ENCODE measurements around the gene PHF21A.

PHF21A gene

DNA sequence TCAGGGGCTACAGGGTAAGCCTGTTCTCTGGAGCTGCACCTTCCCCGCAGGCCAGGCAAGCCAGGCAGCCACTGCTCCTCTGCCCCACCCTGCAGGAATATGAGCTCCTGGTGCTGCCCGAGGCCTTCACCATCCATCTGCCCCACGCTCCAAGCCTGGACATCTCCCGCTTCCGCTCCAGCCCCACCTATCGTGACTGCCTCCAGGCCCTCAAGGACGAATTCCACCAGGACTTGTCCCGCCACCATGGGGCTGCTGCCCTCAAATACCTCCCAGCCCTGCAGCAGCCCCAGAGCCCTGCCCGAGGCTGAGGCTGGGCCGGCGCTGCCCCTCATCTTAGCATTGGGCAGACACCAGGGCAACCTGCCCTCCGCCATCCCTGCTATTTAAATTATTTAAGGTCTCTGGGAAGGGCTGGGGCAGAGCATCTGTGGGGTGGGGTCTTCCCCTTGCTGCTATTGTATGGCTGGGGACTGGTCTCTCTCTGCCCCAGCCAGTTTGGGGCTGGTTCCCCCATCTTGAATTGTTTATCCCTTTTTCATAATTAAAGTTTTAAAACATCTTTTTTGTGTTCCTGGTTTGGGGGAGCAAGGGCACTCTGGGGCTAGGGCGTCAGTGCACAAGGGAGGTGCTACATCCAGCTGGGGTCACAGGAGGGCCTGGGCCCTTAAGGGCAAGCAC lies 192.6 kb downstream of the PHF21A start:
- H3K9me3 ChIP-seq (ENCODE audit: control insufficient read depth in 2 of 2, low read length in 2 of 2) = no peaks in the 10 kb centered on the region
- H3K27ac ChIP-seq (ENCODE audit: low read length) = no peak overlapping the region
- H3K4me1 ChIP-seq (ENCODE audit: control insufficient read depth, insufficient read depth, low read length) = peaks cover 8% of the 10 kb centered on the region
- peaks cover 8 to 21% of the 10 kb centered on the region in 2 donors for H3K36me3 ChIP-seq (ENCODE audit: control insufficient read depth in 2 of 2, insufficient read depth in 2 of 2, low read length in 2 of 2)
- H3K4me3 ChIP-seq (ENCODE audit: low read length in 2 of 2) = no peak overlapping the region
- H3K9ac ChIP-seq (ENCODE audit: low read length in 2 of 2) = no peak overlapping the region
- peaks cover 4 to 10% of the 10 kb centered on the region in 2 donors for H3K27me3 ChIP-seq (ENCODE audit: control insufficient read depth in 1 of 2, insufficient read depth in 2 of 2, low read length in 2 of 2)

DNA sequence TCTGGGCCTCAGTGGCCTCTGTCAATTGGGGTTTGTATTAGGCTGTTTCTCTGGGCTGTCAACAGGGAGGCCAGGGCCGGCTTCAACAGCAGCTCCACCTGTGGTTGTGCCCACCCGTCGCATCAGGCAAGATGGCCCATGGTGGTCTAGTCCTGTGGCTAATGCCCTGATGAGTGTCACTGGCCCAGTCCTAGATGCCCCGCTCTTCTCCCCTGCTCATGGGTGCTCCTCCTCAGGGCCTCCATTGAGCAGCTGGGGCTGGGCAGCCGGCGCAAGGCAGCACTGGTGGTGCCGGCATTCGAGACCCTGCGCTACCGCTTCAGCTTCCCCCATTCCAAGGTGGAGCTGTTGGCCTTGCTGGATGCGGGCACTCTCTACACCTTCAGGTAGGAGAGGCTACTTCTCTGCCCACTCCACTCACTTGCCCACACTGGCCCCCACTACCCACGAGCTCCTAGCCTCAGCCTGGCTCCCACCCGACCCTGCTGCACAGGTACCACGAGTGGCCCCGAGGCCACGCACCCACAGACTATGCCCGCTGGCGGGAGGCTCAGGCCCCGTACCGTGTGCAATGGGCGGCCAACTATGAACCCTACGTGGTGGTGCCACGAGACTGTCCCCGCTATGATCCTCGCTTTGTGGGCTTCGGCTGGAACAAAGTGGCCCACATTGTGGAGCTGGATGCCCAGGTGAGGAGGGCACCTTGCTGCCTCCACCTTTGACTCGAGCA lies 193.4 kb downstream of the PHF21A start:
- Histone ChIP-seq H3K9ac (ENCODE audit: low read length in 2 of 2) (no peak overlapping the region), H3K9me3 (ENCODE audit: control insufficient read depth in 2 of 2, low read length in 2 of 2) (no peaks in the 10 kb centered on the region), H3K27me3 (ENCODE audit: control insufficient read depth in 1 of 2, insufficient read depth in 2 of 2, low read length in 2 of 2) (peaks cover 9 to 15% of the 10 kb centered on the region in 2 donors), H3K36me3 (ENCODE audit: control insufficient read depth in 2 of 2, insufficient read depth in 2 of 2, low read length in 2 of 2) (peaks cover under 1 to 14% of the 10 kb centered on the region in 2 donors), H3K27ac (ENCODE audit: low read length) (no peak overlapping the region), H3K4me1 (ENCODE audit: control insufficient read depth, insufficient read depth, low read length) (peaks cover 5% of the 10 kb centered on the region), H3K4me3 (ENCODE audit: low read length in 2 of 2) (no peak overlapping the region)

DNA sequence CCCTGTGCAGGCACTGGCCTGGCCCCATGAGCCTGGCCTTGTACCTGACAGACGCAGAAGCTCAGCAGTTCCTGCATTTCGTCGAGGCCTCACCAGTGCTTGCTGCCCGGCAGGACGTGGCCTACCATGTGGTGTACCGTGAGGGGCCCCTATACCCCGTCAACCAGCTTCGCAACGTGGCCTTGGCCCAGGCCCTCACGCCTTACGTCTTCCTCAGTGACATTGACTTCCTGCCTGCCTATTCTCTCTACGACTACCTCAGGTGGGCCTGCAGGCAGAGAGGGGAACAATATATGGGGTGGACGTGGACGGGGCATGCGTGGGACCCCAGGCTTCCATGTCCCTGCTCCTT lies 193.9 kb downstream of the PHF21A start:
- Histone ChIP-seq H3K4me3 (ENCODE audit: low read length in 2 of 2) (no peak overlapping the region), H3K27me3 (ENCODE audit: control insufficient read depth in 1 of 2, insufficient read depth in 2 of 2, low read length in 2 of 2) (peaks cover 9 to 21% of the 10 kb centered on the region in 2 donors), H3K4me1 (ENCODE audit: control insufficient read depth, insufficient read depth, low read length) (peaks cover 11% of the 10 kb centered on the region), H3K9me3 (ENCODE audit: control insufficient read depth in 2 of 2, low read length in 2 of 2) (no peaks in the 10 kb centered on the region), H3K36me3 (ENCODE audit: control insufficient read depth in 2 of 2, insufficient read depth in 2 of 2, low read length in 2 of 2) (peaks cover 0 to 14% of the 10 kb centered on the region in 2 donors), H3K9ac (ENCODE audit: low read length in 2 of 2) (no peak overlapping the region), H3K27ac (ENCODE audit: low read length) (no peak overlapping the region)

DNA sequence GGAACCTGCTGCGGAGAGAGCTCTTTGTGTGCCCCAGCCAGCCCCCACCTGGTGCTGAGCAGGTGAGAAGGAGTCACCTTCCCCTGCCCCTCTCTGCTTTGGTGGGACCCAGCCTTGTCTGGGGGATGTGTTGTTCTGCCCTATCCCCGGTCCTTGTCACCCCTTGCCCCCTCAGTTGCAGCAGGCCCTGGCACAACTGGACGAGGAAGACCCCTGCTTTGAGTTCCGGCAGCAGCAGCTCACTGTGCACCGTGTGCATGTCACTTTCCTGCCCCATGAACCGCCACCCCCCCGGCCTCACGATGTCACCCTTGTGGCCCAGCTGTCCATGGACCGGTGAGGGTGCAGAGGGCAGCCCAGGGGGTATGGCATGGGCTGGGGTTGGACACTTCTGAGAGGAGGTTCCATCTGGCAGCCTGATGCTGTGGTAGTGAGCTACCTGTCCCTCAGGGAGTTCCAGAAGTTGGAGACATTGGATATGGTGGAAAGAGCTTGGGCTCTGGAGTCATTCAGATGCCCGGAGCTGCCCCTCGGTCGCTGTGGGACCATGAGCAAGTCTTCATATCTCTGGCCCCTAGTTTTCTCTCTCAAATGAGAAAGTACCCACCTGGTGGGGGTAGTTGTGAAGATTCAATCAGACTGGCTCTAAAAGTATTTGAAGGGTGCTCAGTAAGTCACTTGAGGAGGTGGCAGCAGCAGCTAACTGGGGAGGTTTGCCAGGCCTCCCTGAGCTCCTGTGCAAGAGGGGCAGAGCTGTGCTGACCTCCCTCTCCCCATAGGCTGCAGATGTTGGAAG lies 194.5 kb downstream of the PHF21A start:
- Histone ChIP-seq H3K36me3 (ENCODE audit: control insufficient read depth in 2 of 2, insufficient read depth in 2 of 2, low read length in 2 of 2) (peaks cover 0 to 8% of the 10 kb centered on the region in 2 donors), H3K4me1 (ENCODE audit: control insufficient read depth, insufficient read depth, low read length) (peaks cover 16% of the 10 kb centered on the region), H3K4me3 (ENCODE audit: low read length in 2 of 2) (no peak overlapping the region), H3K27me3 (ENCODE audit: control insufficient read depth in 1 of 2, insufficient read depth in 2 of 2, low read length in 2 of 2) (peaks cover 12 to 27% of the 10 kb centered on the region in 2 donors), H3K27ac (ENCODE audit: low read length) (no peak overlapping the region), H3K9me3 (ENCODE audit: control insufficient read depth in 2 of 2, low read length in 2 of 2) (no peaks in the 10 kb centered on the region), H3K9ac (ENCODE audit: low read length in 2 of 2) (no peak overlapping the region)

DNA sequence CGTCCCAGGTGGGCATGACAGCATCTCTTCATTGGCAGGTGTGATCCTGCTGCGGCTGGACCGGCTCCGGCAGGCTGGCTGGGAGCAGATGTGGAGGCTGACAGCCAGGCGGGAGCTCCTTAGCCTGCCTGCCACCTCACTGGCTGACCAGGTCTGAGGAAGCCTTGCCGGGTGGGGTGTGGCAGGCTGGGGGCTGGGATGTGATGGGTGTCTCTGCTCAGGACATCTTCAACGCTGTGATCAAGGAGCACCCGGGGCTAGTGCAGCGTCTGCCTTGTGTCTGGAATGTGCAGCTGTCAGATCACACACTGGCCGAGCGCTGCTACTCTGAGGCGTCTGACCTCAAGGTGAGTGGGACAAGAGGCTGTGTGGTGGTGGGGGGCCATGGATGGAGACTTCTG lies 195.3 kb downstream of the PHF21A start:
- H3K9ac ChIP-seq (ENCODE audit: low read length in 2 of 2) = no peak overlapping the region
- H3K4me3 ChIP-seq (ENCODE audit: low read length in 2 of 2) = no peak overlapping the region
- peaks cover 17% of the 10 kb centered on the region for H3K4me1 ChIP-seq (ENCODE audit: control insufficient read depth, insufficient read depth, low read length)
- peaks cover 17 to 33% of the 10 kb centered on the region in 2 donors for H3K27me3 ChIP-seq (ENCODE audit: control insufficient read depth in 1 of 2, insufficient read depth in 2 of 2, low read length in 2 of 2)
- no peak overlapping the region for H3K27ac ChIP-seq (ENCODE audit: low read length)
- no peaks in the 10 kb centered on the region for H3K9me3 ChIP-seq (ENCODE audit: control insufficient read depth in 2 of 2, low read length in 2 of 2)
- H3K36me3 ChIP-seq (ENCODE audit: control insufficient read depth in 2 of 2, insufficient read depth in 2 of 2, low read length in 2 of 2) = peaks cover 0 to 1% of the 10 kb centered on the region in 2 donors

DNA sequence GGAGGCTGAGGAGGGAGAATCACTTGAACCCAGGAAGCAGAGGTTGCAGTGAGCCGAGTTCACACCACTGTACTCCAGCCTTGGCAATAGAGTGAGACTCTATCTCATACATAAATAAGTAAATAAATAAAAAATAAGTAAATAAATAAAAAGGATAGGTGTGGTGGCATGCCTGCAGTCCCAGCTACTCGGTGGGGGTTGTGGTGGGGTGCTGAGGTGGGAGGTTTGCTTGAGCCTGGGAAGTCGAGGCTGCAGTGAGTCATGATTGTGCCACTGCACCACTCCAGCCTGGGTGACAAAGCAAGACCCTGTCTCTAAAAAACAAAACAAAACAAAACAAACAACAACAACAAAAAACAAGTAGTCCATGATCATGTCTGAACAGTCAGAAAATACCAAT lies 195.7 kb downstream of the PHF21A start:
- no peaks in the 10 kb centered on the region for H3K36me3 ChIP-seq (ENCODE audit: control insufficient read depth in 2 of 2, insufficient read depth in 2 of 2, low read length in 2 of 2)
- H3K27me3 ChIP-seq (ENCODE audit: control insufficient read depth in 1 of 2, insufficient read depth in 2 of 2, low read length in 2 of 2) = peaks cover 17 to 33% of the 10 kb centered on the region in 2 donors
- no peak overlapping the region for H3K27ac ChIP-seq (ENCODE audit: low read length)
- H3K9ac ChIP-seq (ENCODE audit: low read length in 2 of 2) = no peak overlapping the region
- H3K4me1 ChIP-seq (ENCODE audit: control insufficient read depth, insufficient read depth, low read length) = peaks cover 17% of the 10 kb centered on the region
- no peaks in the 10 kb centered on the region for H3K9me3 ChIP-seq (ENCODE audit: control insufficient read depth in 2 of 2, low read length in 2 of 2)
- no peak overlapping the region for H3K4me3 ChIP-seq (ENCODE audit: low read length in 2 of 2)

DNA sequence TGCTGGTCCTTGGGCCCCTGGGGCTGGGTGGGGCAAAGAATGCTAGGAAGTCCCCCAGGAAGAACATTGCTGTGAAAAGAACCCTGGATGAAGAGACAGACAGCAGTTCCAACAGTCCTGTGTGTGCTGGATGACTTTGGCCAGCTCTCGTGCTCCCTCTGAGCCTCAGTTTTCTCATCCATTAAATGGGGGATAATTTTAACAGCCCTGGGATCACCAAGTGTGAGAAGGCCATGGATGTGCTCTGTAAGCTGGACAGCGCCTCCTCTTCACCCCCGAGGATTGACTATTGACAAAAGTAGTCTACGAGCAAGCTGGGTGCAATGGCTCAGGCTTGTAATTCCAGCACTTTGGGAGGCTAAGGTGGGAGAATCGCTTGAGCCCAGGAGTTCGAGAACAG lies 196.3 kb downstream of the PHF21A start:
- Histone ChIP-seq H3K36me3 (ENCODE audit: control insufficient read depth in 2 of 2, insufficient read depth in 2 of 2, low read length in 2 of 2) (no peaks in the 10 kb centered on the region), H3K4me1 (ENCODE audit: control insufficient read depth, insufficient read depth, low read length) (peaks cover 17% of the 10 kb centered on the region), H3K9ac (ENCODE audit: low read length in 2 of 2) (no peak overlapping the region), H3K27ac (ENCODE audit: low read length) (no peak overlapping the region), H3K4me3 (ENCODE audit: low read length in 2 of 2) (no peak overlapping the region), H3K9me3 (ENCODE audit: control insufficient read depth in 2 of 2, low read length in 2 of 2) (no peaks in the 10 kb centered on the region), H3K27me3 (ENCODE audit: control insufficient read depth in 1 of 2, insufficient read depth in 2 of 2, low read length in 2 of 2) (peaks cover 17 to 33% of the 10 kb centered on the region in 2 donors)

DNA sequence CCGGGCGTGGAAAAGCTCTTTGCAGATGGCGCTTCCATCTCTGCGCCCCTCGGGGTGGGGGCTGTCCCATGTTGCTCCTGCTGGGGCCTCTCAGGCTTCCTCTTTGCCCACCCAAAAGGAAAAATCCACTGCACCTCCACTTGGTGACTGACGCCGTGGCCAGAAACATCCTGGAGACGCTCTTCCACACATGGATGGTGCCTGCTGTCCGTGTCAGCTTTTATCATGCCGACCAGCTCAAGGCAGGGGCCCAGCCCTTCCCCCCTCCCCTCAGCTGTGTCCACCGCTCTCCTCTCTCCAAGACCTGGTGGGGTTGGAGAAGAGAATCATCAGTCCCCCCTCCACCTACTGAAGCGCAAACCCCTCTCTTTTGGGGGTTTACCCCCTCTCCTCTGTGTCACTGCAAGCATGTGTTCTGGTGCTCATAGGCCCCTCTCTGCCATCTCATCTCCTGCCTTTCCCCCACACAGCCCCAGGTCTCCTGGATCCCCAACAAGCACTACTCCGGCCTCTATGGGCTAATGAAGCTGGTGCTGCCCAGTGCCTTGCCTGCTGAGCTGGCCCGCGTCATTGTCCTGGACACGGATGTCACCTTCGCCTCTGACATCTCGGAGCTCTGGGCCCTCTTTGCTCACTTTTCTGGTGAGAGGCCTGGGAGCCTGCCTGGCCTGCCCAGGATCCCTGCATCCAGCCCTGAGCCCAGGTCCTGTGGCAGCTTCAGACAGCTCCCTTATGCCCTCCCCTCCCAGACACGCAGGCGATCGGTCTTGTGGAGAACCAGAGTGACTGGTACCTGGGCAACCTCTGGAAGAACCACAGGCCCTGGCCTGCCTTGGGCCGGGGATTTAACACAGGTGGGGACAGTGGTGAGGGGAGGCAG lies 197.0 kb downstream of the PHF21A start:
- no peaks in the 10 kb centered on the region for H3K9me3 ChIP-seq (ENCODE audit: control insufficient read depth in 2 of 2, low read length in 2 of 2)
- H3K9ac ChIP-seq (ENCODE audit: low read length in 2 of 2) = no peak overlapping the region
- H3K27ac ChIP-seq (ENCODE audit: low read length) = no peak overlapping the region
- no peaks in the 10 kb centered on the region for H3K36me3 ChIP-seq (ENCODE audit: control insufficient read depth in 2 of 2, insufficient read depth in 2 of 2, low read length in 2 of 2)
- H3K4me3 ChIP-seq (ENCODE audit: low read length in 2 of 2) = no peak overlapping the region
- peaks cover 17 to 33% of the 10 kb centered on the region in 2 donors for H3K27me3 ChIP-seq (ENCODE audit: control insufficient read depth in 1 of 2, insufficient read depth in 2 of 2, low read length in 2 of 2)
- H3K4me1 ChIP-seq (ENCODE audit: control insufficient read depth, insufficient read depth, low read length) = peaks cover 17% of the 10 kb centered on the region

DNA sequence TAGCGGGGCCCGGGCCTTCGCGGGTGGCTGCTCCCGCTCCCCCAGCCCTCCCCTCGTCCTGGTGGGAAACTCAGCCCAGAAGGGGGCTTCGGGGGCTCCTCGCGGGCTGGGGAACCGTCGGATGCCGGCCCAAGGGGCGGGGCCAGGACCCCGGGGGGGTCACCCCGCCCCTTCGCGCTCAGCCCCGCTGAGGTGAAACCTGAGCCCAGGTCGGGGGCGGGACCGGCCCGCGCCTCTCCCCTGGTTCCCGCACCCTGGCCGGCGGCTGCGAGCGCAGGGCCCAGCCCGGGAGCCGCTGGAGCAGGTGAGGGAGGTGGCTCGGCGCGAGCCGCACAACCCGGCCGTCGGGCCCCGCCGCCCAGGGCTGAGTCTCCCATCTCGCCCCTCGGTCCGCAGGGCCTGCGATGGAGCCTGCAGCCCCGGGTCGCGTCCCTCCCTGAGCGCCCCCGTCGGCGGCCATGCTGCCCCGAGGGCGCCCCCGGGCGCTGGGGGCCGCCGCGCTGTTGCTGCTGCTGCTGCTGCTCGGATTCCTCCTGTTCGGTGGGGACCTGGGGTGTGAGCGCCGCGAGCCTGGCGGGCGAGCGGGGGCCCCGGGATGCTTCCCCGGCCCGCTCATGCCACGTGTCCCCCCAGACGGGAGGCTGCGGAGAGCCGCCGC lies 198.7 kb downstream of the PHF21A start, which contains the start of gene LARGE2:
TSS of gene LARGE2 (plus strand) at position 232 of the 658 bp plus-strand sequence. CDS start at position 459, 227 bp downstream.
- no peak within 1 kb of the TSS for H3K27ac ChIP-seq (ENCODE audit: low read length)
- H3K4me3 ChIP-seq (ENCODE audit: low read length in 2 of 2) = peak within 1 kb of the TSS in 1 of 2 donors; percentile 40
- peaks cover 17 to 33% of the 10 kb centered on the region in 2 donors for H3K27me3 ChIP-seq (ENCODE audit: control insufficient read depth in 1 of 2, insufficient read depth in 2 of 2, low read length in 2 of 2)
- H3K4me1 ChIP-seq (ENCODE audit: control insufficient read depth, insufficient read depth, low read length) = peaks cover 26% of the 10 kb centered on the region
- H3K36me3 ChIP-seq (ENCODE audit: control insufficient read depth in 2 of 2, insufficient read depth in 2 of 2, low read length in 2 of 2) = no peaks in the 10 kb centered on the region
- no peak within 1 kb of the TSS for H3K9ac ChIP-seq (ENCODE audit: low read length in 2 of 2)
- no peaks in the 10 kb centered on the region for H3K9me3 ChIP-seq (ENCODE audit: control insufficient read depth in 2 of 2, low read length in 2 of 2)

Data from stomach smooth muscle (tissue), 2 donors.